ENCODE results near the gene SNX19. TPM values are rescaled to one million over a fixed set of nuclear protein-coding genes. Genes with fewer than 3 reads are reported as not detected.

The SNX19 gene
- total RNA-seq, 1 donor from 2014 or later = 60.4 TPM

DNA sequence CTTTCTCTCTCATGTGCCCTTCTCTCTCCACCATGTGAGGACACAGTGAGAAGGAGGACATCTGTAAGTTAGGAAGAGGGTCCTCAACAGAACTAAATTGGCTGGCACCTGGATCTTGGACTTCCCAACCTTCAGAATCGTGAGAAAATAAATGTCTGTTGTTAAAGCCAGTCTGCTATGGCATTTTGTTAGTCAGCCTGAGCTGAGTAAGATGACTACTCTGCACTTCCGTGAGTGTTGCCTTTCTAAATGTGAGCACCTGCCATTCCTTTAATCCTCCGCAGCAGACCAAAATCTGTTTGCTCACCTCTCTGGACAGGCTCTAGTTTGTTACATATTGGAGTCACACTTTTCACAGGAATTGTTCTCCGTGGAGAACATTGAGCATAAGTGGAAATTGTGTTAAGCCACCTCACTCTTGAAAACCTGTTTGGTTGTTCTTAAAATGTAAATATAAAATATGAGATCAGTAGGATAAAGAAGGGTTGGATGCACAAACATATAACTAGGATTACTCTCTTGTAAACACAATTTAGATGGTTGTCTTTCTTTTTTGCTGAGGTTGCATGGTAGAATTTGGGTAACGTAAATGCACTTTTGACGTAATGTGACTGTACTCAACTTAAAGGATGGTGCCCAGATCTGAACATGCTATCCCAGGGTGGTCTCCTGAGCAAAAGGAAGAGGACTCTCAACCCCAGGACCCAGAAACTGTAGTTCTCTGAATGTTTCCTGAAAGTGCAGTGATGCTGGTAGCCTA, 65.9 kb downstream of the SNX19 start:
- H3K27ac Mint-ChIP-seq = no peak overlapping the region
- TF ChIP-seq, protein P1, sequence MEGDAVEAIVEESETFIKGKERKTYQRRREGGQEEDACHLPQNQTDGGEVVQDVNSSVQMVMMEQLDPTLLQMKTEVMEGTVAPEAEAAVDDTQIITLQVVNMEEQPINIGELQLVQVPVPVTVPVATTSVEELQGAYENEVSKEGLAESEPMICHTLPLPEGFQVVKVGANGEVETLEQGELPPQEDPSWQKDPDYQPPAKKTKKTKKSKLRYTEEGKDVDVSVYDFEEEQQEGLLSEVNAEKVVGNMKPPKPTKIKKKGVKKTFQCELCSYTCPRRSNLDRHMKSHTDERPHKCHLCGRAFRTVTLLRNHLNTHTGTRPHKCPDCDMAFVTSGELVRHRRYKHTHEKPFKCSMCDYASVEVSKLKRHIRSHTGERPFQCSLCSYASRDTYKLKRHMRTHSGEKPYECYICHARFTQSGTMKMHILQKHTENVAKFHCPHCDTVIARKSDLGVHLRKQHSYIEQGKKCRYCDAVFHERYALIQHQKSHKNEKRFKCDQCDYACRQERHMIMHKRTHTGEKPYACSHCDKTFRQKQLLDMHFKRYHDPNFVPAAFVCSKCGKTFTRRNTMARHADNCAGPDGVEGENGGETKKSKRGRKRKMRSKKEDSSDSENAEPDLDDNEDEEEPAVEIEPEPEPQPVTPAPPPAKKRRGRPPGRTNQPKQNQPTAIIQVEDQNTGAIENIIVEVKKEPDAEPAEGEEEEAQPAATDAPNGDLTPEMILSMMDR (IDR thresholded peaks at IDR 0.05) = no peak
- no peaks in the 10 kb centered on the region for H3K9me3 Mint-ChIP-seq
- DNase-seq = no peak
- no peak overlapping the region for H3K4me3 Mint-ChIP-seq
- CTCF ChIA-PET = no interaction called here
- POLR2A ChIA-PET = no interaction called here
- peaks cover 22% of the 10 kb centered on the region for H3K4me1 Mint-ChIP-seq
- intact Hi-C loops (cut with micrococcal nuclease) = no loop called here
- peaks cover 8% of the 10 kb centered on the region for H3K27me3 Mint-ChIP-seq
- no peak for ATAC-seq (ENCODE audit: low read depth)
- no peaks in the 10 kb centered on the region for H3K36me3 Mint-ChIP-seq (ENCODE audit: low read depth)

DNA sequence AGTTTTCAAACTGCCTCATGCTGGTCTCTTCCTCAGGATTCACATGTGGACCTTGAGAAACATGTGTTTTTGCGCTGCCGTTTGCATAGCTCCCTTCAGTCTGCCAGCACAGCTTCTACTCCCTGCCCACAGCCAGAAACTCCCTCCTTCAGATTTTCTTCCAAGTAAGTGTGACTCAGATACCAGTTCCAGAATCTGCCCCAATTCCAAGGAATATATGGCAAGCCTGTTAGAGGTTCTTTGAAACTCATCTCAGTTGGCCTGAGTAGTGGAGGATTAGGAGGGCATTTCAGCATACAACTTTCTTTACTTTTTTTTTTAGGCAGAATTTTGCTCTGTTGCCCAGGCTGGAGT, 67.1 kb downstream of the SNX19 start:
- H3K36me3 Mint-ChIP-seq (ENCODE audit: low read depth) = no peaks in the 10 kb centered on the region
- H3K4me1 Mint-ChIP-seq = peaks cover 11% of the 10 kb centered on the region
- no peaks in the 10 kb centered on the region for H3K9me3 Mint-ChIP-seq
- peaks cover 10% of the 10 kb centered on the region for H3K27me3 Mint-ChIP-seq
- TF ChIP-seq, protein P1 (IDR thresholded peaks at IDR 0.05) = no peak
- ATAC-seq (ENCODE audit: low read depth) (no peak), DNase-seq (no peak)
- no peak overlapping the region for H3K27ac Mint-ChIP-seq
- intact Hi-C loops (cut with micrococcal nuclease) = no loop called here
- POLR2A ChIA-PET = no interaction called here
- H3K4me3 Mint-ChIP-seq = no peak overlapping the region
- CTCF ChIA-PET = no interaction called here

DNA sequence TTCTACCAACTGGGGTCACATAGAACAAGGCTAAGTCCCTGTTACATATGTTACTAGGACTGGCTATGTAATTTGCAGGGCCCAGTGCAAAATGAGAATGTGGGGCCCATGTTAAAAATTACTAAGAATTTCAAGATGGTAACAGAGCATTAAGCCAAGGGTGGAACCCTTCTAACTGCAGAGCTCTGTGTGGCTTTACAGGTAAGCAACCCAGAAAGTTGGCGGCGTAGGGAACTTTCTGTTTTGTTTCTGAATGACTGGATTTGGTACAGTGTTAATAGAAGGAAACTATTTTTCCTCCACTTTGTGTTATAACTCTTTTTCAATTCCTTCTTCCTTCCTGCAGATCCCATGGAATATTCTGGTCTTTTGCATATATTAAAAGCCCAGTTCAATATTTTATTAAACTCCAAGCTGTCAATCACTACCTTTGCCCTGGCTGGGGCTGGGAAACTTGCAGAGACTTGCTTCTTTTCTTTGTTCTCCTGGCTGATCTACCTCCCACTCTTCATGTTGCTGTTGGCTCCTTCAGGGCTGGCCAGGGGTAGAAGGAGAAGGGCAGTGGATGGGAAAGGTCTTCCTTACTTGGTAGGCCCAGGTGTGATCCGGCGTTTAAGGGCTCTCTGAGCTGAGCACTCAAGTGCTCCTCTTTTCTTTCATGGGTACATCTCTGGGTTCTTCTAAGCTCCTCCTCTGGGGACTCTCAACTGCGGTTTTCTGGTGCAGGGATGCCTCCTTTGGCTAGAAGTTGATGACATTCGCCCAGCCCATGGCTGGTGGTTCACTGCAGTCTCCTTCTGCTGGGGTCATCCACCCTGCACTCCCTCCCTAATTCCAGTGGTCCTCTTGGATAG, 67.7 kb downstream of the SNX19 start:
- intact Hi-C loops (cut with micrococcal nuclease) = no loop called here
- no peaks in the 10 kb centered on the region for H3K36me3 Mint-ChIP-seq (ENCODE audit: low read depth)
- H3K4me1 Mint-ChIP-seq = peaks cover 5% of the 10 kb centered on the region
- DNase-seq = no peak
- POLR2A ChIA-PET = no interaction called here
- peaks cover 12% of the 10 kb centered on the region for H3K27me3 Mint-ChIP-seq
- CTCF ChIA-PET = no interaction called here
- no peak for ATAC-seq (ENCODE audit: low read depth)
- H3K27ac Mint-ChIP-seq = no peak overlapping the region
- H3K9me3 Mint-ChIP-seq = no peaks in the 10 kb centered on the region
- TF ChIP-seq, protein P1 (IDR thresholded peaks at IDR 0.05) = no peak
- no peak overlapping the region for H3K4me3 Mint-ChIP-seq

DNA sequence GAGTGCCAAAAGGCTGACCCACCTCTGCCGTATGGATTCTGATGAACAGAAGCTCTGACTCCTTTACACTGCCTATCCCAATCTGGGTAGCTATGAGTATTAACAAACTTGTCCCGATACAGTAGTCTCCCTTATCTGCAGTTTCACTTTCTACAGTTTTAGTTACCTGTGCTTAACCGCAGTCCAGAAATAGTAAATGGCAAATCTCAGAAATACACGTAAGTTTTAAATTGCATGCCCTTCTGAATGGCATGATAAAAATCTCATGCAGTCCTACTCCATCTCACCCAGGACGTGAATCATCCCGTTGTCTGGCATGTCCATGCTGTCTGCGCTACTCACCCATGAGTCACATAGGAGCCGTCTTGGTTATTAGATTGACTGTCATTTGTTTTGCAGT, 68.8 kb downstream of the SNX19 start:
- intact Hi-C loops (cut with micrococcal nuclease) = no loop called here
- Mint-ChIP-seq H3K4me3 (no peak overlapping the region), H3K36me3 (ENCODE audit: low read depth) (no peaks in the 10 kb centered on the region), H3K9me3 (no peaks in the 10 kb centered on the region), H3K27me3 (peaks cover 17% of the 10 kb centered on the region), H3K4me1 (no peaks in the 10 kb centered on the region), H3K27ac (no peak overlapping the region)
- ChIA-PET POLR2A (no interaction called here), CTCF (no interaction called here)
- ATAC-seq (ENCODE audit: low read depth) (no peak), DNase-seq (no peak)
- TF ChIP-seq, protein P1 (IDR thresholded peaks at IDR 0.05) = no peak

DNA sequence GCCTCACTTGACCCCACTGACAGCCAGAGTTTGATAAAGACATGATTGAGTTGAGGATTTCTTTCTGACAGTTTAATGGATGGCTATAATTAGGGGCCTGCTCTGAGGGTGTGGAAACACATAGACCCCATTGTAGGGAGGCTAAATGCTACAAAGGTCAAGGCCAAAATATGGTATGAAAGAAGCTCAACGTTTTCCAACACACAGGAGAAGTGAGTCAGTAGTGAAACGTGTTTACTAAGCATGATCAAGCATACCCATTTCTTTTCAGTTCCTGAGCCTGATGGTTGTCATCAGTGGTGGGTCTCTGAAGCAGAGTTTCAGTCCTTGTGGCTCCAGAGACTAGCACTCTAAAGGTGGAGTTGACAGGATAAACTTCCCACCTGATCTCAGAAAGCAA, 69.7 kb downstream of the SNX19 start:
- Mint-ChIP-seq H3K4me1 (no peaks in the 10 kb centered on the region), H3K36me3 (ENCODE audit: low read depth) (no peaks in the 10 kb centered on the region), H3K9me3 (no peaks in the 10 kb centered on the region), H3K4me3 (no peak overlapping the region), H3K27me3 (peaks cover 22% of the 10 kb centered on the region), H3K27ac (no peak overlapping the region)
- TF ChIP-seq, protein P1 (IDR thresholded peaks at IDR 0.05) = no peak
- CTCF ChIA-PET = no interaction called here
- intact Hi-C loops (cut with micrococcal nuclease) = no loop called here
- no peak for DNase-seq
- ATAC-seq (ENCODE audit: low read depth) = no peak
- POLR2A ChIA-PET = no interaction called here
